Measurements from ENCODE around the gene IL22RA1.

IL22RA1 gene

DNA sequence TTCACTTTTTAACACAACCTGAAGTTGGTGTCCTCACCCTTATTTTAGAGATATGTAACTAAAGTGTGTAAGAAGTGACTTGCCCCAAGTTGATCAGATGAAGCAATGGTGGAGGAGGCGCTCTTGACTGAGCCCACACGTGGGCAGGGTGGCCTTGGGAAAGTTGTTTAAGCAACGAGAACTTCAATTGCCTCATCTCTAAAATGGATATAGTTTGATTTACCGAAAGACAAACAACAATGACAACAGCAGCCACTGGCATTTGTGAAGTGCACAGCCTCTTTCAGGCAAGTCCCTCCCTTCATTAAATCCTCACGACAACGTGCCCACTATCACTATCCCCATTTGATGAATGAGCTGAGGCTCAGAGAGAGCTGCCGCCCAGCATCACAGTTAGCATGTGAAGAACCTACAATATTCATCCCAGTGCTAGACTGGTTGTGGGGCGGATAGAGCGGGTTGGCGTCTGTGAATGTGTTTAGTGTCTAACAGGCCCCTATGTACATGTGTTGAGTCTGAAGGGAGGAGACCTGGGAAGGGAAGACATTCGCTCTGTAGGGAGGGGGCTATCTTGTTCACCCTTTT lies 3.0 kb downstream of the IL22RA1 start:
- DNase-seq (ENCODE audit: low read depth, low spot score): no peak
- TF ChIP-seq, protein P1, sequence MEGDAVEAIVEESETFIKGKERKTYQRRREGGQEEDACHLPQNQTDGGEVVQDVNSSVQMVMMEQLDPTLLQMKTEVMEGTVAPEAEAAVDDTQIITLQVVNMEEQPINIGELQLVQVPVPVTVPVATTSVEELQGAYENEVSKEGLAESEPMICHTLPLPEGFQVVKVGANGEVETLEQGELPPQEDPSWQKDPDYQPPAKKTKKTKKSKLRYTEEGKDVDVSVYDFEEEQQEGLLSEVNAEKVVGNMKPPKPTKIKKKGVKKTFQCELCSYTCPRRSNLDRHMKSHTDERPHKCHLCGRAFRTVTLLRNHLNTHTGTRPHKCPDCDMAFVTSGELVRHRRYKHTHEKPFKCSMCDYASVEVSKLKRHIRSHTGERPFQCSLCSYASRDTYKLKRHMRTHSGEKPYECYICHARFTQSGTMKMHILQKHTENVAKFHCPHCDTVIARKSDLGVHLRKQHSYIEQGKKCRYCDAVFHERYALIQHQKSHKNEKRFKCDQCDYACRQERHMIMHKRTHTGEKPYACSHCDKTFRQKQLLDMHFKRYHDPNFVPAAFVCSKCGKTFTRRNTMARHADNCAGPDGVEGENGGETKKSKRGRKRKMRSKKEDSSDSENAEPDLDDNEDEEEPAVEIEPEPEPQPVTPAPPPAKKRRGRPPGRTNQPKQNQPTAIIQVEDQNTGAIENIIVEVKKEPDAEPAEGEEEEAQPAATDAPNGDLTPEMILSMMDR (IDR thresholded peaks at IDR 0.05; ENCODE audit: low read depth, low read length): no peak
- no peak overlapping the region for H3K4me3 ChIP-seq (ENCODE audit: low read depth, low read length)
- in situ Hi-C loops (cut with HindIII; ENCODE audit: low sequenced_read_pairs): no loop called here

DNA sequence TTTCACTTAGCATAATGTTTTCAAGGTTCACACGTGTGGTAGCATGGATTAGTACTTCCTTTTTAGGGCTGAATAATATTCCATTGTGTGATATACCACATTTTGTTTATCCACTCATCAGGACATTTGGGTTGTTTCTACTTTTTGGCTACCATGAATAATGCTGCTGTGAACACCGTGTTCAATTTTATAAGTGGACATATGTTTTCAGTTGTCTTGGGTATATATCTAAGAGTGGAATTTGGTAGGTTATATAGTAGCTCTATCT lies 3.8 kb downstream of the IL22RA1 start:
- no peak for DNase-seq (ENCODE audit: low read depth, low spot score)
- no peak overlapping the region for H3K4me3 ChIP-seq (ENCODE audit: low read depth, low read length)
- TF ChIP-seq, protein P1 (IDR thresholded peaks at IDR 0.05; ENCODE audit: low read depth, low read length): no peak
- in situ Hi-C loops (cut with HindIII; ENCODE audit: low sequenced_read_pairs): no loop called here

DNA sequence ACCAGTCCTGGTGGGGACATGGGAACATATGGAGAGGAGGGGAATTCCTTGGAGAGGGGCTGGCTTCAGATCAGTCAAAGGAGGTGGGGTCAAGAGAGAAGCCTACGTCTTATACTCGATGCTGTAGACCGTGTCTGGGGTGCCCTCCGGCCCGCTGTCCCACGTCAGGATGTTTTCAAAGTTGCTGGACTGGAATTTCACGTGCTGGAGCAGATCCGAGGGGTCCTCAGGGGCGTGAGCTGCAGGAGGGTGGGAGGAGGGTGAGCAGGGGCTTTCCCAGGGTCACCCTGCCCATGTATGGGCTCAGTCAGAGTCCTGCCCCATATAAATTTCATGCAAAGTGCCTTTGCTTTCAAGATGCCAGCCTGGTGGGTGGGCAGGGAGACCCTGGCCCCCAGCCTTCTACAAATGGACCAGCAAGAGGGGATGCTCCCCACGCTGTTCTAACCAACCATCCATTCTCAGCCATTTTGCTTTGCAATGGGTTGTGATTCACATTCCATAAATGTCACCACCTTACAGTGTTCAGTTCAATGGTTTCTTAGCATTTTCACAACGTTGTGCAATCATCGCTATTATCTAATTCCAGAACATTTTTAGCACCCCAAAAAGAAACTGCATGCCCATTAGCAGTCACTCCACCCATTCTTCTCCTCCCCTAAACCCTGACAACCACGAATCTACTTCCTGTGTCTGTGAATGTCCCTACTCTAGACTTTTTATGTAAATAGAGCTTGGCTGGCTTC lies 4.3 kb downstream of the IL22RA1 start:
- H3K4me3 ChIP-seq (ENCODE audit: low read depth, low read length): no peak overlapping the region
- TF ChIP-seq, protein P1 (IDR thresholded peaks at IDR 0.05; ENCODE audit: low read depth, low read length): no peak
- no peak for DNase-seq (ENCODE audit: low read depth, low spot score)
- in situ Hi-C loops (cut with HindIII; ENCODE audit: low sequenced_read_pairs): no loop called here

DNA sequence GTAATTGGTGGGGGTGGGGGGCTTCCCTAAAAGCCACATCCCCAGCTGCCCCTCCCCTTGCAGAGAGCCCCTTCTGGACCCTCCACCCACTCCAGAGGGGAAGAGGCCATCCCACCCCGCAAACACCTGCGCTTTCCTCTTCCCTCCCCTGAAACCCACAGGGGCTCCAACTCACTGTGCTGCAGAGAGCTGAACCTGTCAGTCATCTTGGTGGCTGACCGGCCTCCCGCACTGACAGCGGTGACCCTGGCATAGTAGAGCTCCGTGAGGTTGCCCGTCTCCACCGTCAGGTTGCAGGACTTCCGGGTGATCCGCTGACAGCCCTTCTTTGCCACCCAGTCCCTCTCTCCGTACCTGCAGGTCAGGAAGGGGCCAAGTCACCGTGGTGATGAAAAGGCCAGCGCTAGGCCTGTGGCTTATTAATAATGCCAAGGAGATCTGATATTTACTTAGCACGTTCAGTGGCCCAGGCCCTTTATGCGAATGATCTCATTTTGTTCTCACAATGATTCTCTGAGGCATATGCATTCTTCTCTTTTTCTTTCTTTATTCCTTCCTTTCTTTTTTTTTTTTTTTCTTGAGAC lies 5.9 kb downstream of the IL22RA1 start:
- H3K4me3 ChIP-seq (ENCODE audit: low read depth, low read length): no peak overlapping the region
- DNase-seq (ENCODE audit: low read depth, low spot score): no peak
- in situ Hi-C loops (cut with HindIII; ENCODE audit: low sequenced_read_pairs): no loop called here
- TF ChIP-seq, protein P1 (IDR thresholded peaks at IDR 0.05; ENCODE audit: low read depth, low read length): no peak

DNA sequence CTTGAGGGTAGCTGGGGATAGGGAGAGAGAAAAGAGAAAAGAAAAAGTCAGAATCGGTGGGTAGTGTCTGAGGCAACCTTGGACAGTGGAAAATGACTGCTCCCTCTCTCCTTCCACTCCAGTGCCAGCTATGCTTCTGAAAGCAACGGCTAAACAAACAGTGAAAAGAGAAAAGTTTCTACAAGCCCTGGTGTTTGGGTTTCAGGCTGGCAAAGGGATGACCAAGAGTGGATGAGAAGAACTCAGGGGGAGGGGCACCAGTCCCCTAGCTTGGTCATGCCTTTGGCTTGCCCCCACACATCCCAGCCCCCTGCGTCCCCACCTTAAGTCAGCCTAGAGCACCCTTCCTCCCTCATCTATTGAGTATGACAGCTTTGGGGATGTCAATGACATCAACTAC lies 8.6 kb downstream of the IL22RA1 start:
- TF ChIP-seq, protein P1 (IDR thresholded peaks at IDR 0.05; ENCODE audit: low read depth, low read length): no peak
- no peak for DNase-seq (ENCODE audit: low read depth, low spot score)
- H3K4me3 ChIP-seq (ENCODE audit: low read depth, low read length): no peak overlapping the region
- in situ Hi-C loops (cut with HindIII; ENCODE audit: low sequenced_read_pairs): no loop called here

DNA sequence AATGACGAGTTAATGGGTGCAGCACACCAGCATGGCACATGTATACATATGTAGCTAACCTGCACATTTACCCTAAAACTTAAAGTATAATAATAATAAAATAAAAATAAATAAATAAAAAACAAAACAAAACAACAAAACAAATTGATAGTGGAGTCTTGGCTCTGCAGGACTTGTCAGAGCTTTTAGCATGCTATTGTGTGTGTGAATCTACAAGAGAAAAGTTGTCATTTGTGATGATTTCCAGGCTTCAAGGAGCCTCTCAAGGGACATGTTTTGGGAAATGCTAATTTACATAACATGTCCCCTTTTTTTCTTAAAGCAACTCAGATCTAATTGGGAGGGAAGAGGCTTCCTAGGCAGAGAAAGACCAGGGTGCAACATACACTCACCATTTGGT lies 9.1 kb downstream of the IL22RA1 start:
- in situ Hi-C loops (cut with HindIII; ENCODE audit: low sequenced_read_pairs): no loop called here
- TF ChIP-seq, protein P1 (IDR thresholded peaks at IDR 0.05; ENCODE audit: low read depth, low read length): no peak
- no peak for DNase-seq (ENCODE audit: low read depth, low spot score)
- no peak overlapping the region for H3K4me3 ChIP-seq (ENCODE audit: low read depth, low read length)

All from astrocyte of the spinal cord (primary cell).